Ovary (tissue), 3 donors: ENCODE measurements around the gene ATP13A1.

Experiments
- CTCF ChIP-seq, 3 donors: fragments of 450-650 bp in 2 of 3; fragments of 200-600 bp in 1 of 3; IDR thresholded peaks; one replicate each; pipeline versions ENCODE4 v1.5.1 to v1.8.0; 2016 to 2022; ENCODE audit warnings: antibody characterized with exemption in 3 of 3, mild to moderate bottlenecking in 1 of 3
- EP300 ChIP-seq: sonication (generic); formaldehyde crosslinking; IDR thresholded peaks from one replicate; pipeline ENCODE4 v1.6.1; 2017; ENCODE audit warnings: antibody characterized with exemption
- POLR2A ChIP-seq: fragments of 450-650 bp; IDR thresholded peaks from one replicate; pipeline ENCODE4 v1.6.1; 2017; ENCODE audit warnings: antibody characterized with exemption, mild to moderate bottlenecking, moderate library complexity
- donor health status: DM: no; HTN: no; CAD: no.

- TF ChIP-seq POLR2A (no peak), EP300 (no peak), CTCF (IDR thresholded peaks at IDR 0.05) (no peak)
Measured at GRCh38 chr19:19633711-19634515, 29.6 kb downstream of the ATP13A1 start.
